WI38 (cell line): ENCODE measurements around the gene ZMYND8.
"Not testable (repeated sequence)": the region's sequence is repeated elsewhere in the genome, so short reads cannot be mapped to it uniquely, and the experiment has no call there.

Source experiments
- H3K4me3 ChIP-seq: 2 replicates; pipeline ENCODE4 v1.5.1; 2011; ENCODE audit warnings: low read depth, mild to moderate bottlenecking, control low read depth, low read length
- CTCF ChIP-seq: IDR thresholded peaks from 2 replicates; pipeline ENCODE4 v1.5.1; 2012; ENCODE audit warnings: low read depth, mild to moderate bottlenecking, control low read depth, low read length

The ZMYND8 gene

GRCh38 chr20:47377122-47377722 lies 20.7 kb upstream of the ZMYND8 start:
- TF ChIP-seq CTCF, result no peak

GRCh38 chr20:47376096-47376643 lies 19.7 kb upstream of the ZMYND8 start:
- not testable (repeated sequence) for H3K4me3 ChIP-seq

More at GRCh38 chr20:47377122-47377722, 20.7 kb upstream of the ZMYND8 start:
- H3K4me3 ChIP-seq, result no peak overlapping the region

GRCh38 chr20:47374121-47374520 lies 17.6 kb upstream of the ZMYND8 start:
- not testable (repeated sequence) for H3K4me3 ChIP-seq

DNA sequence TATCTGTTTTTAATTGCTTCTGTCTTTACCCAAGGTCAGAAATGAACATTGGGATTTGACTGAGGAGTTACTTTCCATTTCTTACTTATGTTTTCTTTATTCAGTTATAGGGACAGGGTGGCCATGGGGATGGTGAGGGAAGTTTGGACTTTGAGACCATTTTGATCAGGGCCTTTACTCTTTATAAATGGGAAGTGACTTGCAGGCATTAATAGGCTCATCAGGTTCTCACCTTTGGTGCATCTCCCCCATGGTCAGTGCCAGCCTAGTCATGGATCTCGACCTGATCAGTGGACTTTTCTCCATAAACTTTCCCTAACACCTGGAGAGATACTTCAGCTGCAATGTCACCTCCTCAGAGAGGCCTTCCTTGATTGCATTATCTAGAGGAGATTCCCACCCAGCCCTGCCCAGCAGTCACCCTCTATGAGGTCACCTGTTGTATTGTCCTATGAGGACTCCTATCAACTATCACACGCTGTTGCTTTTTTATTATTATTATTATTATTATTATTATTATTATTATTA lies 16.8 kb upstream of the ZMYND8 start:
- no peak for TF ChIP-seq CTCF
- H3K4me3 ChIP-seq, result no peak overlapping the region

DNA sequence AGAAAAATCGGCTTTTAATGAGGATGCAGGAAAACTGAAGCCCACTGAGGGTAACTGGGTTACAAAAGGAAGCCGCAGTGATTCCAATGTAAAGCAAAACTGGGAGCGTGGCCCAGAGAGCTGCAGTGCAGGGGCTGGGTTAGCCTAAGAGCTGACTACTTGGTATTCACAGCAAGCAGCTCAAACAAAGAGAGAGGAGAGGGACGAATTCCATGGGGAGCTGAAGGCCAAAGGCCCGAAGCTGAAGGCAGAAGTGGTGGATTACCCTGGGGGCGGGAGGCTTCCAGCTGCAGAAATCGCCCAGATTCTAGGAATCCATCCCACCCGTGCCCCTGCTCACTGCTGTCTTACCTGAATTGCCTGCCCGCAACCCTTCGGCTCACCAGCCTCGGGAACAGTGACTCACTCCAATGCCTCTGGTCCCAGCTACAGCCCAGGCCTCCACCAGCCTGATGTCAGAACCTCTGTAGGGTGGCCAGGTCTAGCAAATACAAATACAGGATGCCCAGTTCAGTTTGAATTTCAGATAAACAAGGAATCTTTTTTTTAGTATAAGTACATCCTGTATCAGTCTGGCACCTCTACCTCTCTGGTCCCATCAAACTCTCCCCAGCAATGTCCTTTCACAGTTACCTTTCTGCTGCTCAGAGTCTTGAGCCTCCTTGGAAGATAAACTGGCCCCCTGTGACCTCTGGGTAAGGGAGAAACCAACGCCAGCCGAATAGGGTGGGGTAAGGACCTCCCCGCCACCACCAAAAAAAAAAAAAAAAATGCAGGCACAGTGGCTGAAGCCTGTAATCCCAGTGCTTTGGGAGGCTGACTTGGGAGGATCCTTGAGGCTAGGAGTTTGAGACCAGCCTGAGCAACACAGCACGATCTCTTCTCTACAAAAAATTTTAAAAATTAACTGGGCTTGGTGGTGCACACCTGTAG lies 14.6 kb upstream of the ZMYND8 start:
- no peak overlapping the region for H3K4me3 ChIP-seq
- TF ChIP-seq CTCF, result no peak

DNA sequence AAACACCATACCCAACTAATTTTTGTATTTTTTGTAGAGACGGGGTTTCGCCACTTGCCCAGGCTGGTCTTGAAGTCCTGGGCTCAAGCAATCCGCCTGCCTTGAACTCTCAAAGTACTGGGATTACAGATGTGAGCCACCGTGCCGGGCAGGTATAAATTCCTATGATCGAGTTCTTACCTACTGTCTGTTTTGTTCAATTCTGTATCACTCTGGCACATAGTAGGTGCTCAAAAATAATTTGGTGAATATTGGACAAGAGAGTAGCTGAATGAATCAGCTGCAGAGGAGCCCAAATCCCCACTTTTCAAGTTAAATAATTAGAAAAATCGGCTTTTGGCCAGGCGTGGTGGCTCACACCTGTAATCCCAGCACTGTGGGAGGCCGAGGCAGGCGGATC lies 13.7 kb upstream of the ZMYND8 start:
- no peak for TF ChIP-seq CTCF
- H3K4me3 ChIP-seq, result no peak overlapping the region

DNA sequence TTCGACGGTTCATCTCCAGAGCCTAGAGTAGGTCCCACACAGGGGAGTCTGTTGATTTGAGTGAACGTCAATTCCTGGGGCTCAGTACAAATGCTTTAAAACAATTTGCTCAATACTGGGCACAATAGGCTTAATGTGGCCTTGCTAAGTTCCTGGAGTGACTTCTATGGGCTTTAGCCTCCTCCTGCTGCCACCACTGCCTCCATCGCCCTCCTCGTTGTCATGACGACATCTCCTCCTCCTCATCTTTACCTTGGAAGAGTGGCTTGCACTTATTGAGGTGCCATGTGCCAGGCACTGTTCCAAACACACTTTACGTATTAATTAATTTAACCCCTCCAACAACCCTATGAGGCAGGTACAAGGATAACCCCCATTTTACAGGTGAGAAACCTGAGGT lies 11.8 kb upstream of the ZMYND8 start:
- no peak for TF ChIP-seq CTCF
- no peak overlapping the region for H3K4me3 ChIP-seq

- not testable (repeated sequence) for H3K4me3 ChIP-seq
Measured at GRCh38 chr20:47366301-47366700, 9.8 kb upstream of the ZMYND8 start.
